Glomerular visceral epithelial cell (primary cell): ENCODE data around the gene B3GALT6.
A peak's percentile ranks its signal among the peaks of the same experiment; 100 is the strongest.

Experiments used
- DNase-seq: peaks from one replicate; pipeline ENCODE4 v3.0.0-alpha.2; 2016; ENCODE audit errors: extremely low spot score

B3GALT6 gene

DNA sequence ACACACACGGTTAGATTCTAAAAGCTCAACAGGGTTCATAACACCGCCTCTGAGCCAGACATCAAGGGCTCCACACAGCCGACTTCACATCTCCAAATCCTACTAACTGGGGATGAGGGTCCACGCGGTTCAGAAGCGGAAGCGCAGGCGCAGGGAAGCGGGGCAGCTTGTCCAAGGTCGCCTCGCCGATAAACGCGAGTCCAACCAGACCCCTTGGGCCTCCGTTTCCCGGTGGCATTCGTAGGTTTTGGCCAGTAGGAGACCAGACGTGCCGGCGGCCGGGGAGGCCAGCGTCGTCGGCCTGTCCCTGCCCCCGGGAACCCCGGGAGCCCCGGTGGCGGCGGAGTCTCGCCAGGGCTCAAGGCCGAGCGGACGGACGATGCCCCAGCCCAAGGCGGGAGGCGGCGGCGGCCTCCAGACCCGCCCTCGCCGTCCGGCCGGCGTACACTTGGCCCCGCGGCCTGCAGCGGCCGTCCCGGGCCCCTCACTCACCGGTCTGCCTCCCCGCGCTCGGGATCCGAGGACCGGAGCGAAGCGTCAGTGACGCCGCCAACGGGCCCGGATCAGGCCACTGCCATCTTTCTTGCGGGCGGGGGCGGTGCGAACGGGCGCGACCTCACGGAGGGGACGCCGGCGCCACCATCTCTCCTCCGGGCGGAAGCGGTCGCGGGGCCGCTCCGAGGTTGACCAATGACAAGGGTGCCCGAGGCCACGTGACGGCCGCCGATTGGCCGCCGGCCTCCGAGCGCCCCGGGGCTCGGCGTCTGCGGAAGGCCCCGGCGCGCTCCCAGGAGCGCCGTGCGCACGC, 433 bp upstream of the B3GALT6 start, which contains the start of gene SDF4:
Gene SDF4 (minus strand): TSS at position 602 of the 808 bp plus-strand sequence. CDS start 3,229 bp downstream, outside the sequence.
- DNase-seq = peak; percentile 97

DNA sequence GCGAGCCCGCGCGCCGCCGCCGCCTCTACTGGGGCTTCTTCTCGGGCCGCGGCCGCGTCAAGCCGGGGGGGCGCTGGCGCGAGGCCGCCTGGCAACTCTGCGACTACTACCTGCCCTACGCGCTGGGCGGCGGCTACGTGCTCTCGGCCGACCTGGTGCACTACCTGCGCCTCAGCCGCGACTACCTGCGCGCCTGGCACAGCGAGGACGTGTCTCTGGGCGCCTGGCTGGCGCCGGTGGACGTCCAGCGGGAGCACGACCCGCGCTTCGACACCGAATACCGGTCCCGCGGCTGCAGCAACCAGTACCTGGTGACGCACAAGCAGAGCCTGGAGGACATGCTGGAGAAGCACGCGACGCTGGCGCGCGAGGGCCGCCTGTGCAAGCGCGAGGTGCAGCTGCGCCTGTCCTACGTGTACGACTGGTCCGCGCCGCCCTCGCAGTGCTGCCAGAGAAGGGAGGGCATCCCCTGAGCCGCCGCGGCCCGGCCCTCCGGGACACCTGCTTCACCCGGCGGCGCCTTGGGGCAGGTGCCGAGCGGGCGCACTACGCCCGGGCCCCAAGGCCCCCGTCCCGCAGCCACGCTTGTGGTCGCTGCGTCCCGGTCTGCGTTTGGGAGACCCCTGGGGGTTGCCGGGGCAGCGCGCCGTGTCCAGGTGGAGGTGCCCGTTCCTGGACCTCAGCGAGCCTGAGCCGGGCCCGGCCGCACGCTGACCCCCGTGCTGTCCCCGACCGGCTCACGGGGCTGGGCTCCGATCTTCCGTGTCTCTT, 944 bp downstream of the B3GALT6 start:
- no peak for DNase-seq

DNA sequence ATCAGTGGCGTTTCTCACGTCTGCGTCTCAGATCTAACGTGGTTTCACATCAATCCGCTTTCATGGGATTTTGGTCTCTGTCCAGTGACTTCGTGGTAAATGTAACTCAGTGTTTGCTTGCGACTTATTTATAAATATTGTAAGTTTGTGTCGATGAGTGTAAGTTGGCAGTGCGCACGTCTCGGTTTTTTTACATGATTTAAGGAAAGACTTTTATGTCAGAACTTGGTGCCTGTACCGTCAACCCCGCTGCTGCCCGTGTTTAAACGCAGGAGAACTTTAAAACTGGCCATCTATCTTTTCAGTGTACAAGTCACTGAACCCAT, 1.5 kb downstream of the B3GALT6 start:
- no peak for DNase-seq

DNA sequence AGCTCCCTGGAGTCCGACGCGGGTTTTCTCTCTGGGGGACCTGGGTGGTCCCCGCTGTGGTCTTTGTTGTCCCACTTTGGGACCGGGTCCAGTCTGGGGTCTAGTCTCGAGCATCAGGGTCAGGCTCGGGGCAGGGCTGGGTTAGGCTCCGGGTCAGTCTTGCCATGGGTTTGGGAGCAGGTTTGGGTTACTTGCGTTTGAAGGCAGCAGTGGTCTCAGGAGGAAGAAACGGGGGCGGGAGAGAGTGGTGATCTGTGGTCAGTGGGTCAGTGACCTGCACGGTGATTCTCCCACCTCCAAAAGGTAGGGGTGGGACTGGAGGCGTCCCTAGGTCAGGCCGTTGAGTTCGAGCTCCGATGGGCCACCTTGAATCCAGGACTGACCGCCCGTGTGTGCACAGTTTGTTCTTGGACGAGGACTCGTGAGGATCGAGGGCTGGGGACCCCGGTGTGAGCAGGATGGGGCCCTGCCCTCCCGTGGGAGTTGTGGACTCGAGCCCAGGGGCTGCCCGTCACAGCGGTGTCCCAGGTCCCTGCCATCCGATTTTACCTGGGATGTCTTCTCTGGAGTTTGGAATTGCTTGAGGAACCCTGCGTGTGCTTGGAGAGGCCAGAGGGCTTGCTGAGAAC, 2.3 kb downstream of the B3GALT6 start:
- no peak for DNase-seq

DNA sequence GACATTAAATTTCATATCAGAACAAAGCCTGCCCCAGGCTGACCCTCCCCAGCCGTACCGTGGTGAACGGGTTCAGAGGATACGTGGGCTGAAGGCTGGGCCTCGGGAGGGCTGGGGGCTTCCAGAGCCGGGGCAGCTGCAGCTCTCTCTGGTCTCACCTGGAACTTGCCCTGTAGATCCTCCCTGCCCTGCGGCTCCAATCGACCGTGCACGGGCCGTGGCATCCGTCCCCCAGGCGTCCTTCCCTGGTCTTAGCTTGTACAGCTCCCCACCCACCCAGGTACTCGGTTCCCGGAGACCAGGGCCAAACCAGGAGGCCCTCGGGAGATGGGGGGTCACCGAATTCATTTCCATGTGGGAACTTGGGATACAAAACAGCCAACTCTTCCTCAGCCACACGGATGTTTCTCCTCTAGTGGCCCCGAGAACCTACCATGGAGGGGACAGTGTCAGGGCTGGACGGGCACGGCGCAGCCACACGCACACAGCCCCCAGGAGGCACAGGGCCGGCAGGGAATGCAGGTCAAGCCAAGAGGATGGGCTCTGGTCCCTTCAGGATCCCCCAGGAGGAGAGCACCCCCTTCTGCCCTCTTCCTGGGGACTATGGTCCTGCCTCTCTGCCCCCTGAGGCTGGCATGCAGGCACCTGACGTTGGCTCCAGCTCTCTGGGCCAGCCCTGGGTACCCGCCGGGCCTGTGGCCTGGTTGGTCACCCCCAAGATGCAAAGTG, 3.1 kb downstream of the B3GALT6 start:
- no peak for DNase-seq

DNA sequence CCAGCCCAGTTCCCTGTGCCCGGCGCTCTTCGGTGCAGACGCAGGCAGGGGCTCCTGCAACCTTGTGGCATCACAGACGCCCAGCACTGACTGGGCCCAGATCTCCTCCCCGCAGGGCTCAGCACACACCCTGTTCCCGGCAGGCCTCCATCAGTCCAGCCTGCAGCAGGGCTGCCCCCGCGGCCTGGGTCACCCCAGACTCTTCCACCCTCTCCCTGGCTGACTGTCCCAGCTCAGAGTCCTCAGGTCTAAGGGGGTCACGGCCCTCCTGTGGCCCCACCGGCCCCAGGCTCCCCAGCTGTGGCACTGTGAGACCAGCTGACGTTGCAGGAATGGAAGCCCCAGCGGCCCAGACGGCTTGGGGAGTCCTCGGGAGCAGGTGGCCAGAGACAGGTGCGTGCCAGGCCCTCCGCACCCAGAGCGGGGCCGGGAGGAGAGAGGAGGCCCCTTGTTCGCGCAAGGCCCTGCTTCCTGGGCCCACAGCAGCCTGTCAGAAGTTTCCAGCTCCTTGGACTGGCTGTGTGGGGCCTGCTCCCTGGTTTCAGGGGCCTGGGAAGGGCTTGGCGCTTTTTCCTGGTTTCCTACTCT, 4.2 kb downstream of the B3GALT6 start:
- no peak for DNase-seq

DNA sequence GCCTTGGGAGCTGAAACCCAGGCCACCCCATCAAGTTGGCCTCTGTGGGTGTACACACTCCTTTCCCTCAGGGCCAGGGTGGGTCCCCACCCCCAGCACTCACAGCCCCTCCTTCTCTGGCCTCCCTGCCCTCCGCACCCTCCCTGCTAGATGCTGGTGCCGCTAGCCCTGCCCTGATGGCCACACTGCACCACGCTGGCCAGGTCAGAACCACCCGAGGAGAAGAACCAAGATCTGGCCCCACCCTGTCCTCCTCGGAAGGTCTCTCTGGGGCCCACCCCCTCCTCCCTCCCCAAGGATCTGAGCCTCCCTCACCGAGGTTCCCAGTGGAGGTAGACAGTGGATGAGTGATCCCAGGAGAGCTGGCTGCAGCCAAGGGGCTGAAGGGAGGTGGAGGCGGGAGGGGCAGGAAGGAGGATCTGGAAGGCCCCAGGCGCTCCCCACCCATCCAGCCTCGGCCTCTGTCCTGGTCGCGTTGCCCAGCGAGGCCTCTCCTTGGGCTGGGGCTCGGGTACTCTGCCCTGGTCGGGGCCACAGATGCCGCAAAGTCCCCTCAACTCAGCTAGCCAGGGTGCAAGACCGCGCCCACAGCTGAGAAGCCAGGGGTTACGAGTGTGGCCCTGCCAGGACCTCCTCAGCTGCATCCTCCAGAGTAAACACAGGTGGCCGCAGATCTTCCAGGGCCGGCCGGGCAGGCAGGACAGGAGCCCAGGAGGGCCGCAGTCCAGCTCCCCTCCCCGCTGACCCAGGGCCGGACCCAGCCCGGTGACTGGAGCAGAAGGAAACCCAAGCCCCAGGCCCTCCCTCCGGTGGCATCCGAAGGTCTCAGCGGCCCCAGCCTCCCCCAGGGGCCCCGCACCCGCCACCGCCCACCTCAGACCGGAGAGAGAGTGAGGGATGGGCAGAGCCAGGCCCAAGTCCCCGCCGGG, 5.2 kb downstream of the B3GALT6 start:
- DNase-seq = no peak

DNA sequence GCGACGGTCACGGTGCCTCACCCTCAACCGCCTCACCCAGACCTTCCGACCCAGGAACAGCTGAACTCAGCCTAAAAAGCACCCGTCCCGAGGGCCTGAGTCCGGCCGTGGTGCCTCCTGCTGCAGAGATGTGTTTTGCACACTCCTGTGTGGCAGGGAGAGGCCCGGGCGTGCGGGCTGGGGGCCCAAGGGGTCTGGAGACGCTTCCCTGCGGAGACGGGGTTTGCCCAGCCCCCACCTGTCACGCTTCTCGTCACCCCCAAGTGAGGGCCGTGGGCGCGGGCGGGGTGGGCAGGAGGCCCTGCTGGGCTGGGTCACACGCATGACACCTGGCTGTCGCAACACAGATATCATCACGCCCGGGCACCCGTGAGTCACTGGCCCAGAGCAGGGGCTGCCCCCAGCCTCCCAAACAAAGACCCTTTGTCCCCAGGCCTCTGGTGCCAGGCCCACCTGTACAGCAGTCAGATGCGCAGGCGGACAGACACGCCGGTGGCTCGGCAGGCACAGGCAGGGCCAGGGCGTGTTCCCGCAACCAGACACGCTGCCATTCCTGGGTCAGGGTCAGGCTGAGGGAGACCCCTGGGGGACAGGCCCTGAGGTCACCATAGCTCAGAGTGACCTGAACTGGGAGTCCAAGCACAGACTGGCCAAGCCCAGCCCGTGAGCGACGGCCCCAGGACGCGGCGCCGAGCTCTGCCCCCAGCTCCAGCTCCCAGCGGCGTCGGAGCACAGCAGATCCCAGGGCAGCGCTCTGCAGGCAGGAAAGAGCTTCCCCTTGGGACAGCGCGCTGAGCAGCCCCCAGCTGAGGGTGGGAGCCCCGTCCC, 6.1 kb downstream of the B3GALT6 start:
- no peak for DNase-seq

DNA sequence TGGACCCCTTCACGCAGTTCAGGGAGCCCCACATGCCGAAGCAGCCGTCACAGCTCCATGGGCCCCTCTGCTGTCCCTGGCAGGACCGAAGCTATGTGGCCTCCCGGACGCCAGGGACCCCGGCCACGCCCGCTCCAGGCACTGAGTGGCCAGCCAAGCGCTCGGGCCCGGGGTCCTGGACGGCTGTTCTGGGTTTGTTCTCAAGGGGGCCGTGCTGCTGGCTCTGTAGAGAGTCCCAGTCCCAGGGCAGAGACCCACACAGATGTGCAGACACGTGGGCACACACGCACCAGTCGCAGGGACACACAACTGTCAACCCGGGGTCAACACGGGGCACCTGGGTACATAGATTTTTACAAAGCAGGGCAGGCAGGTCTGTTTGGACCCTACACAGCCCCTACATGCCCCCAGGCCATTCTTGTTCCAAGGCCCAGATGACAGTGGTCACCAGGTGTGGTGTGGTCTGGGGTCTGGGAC, 6.7 kb downstream of the B3GALT6 start:
- DNase-seq = no peak

DNA sequence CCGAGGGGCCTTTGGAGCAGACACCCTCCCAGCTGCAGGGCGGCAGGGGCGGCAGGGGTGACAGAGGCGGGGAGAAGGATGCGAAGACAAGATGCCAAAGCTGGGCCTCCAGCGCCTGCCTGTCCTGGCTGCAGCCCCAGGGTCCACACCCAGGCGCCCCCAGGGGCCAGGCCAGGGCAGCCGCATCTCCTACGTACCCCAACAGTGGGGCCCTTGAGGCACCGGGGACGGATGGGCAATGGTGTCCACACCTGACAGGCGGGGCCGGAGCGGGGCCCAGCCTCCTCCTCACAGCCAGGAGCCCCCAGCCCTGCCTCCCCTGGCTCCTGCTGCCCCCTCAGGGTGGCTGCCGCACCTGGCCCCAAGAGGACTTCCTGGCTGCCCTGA, 7.2 kb downstream of the B3GALT6 start:
- DNase-seq = no peak

DNA sequence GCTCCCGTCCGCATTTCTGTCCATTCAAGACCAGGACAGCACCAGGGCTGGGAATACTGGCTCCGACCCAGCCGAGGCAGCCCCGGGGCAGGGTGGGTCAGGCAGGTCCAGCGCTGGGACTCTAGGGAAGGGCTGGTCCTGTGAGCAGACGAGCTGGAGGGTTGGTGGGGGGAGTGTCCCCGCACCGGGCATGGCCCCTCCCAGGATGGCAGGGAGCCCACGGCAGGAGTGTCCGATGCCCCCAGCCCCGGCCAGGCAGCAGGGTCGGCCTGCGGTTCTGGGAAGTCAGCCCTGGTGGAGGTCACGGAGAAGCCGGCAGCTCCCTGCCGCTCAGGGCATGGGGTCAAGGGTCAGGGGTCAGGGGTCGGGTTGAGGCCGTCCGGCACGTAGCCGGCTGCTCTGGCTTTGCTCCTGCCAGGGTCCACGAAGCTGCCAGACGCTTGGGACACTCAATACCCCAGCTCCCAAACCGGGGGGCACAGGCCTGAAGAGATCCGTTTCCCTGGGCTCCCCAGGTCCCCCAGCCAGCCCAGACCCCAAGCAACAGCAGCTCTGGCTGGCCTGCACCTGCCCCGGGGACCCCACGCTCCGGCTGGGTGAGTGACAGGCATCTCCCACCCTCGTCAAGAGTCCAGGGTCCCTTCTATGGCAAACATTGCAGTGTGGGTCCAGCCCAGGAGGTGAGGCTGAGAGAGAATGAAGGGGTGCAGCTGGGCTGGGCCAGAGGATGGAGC, 7.7 kb downstream of the B3GALT6 start:
- no peak for DNase-seq

DNA sequence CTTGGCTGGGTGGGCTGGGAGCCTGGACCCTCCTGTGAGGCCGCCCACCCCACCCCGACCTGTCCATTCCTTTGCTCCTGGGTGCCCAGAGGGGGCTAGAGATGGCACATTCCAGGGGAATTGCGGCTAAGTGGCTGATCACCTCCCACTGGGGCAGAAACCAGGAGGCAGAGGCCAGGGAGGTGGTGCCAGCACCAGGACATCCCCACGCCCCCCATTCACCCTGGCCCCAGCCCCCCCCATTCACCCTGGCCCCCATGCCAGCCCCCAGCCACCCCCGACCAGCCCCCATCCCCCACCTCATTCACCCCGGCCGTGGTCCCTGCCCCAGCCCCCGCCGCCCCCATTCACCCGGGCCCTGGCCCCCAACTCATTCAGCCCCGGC, 8.3 kb downstream of the B3GALT6 start:
- DNase-seq = no peak

DNA sequence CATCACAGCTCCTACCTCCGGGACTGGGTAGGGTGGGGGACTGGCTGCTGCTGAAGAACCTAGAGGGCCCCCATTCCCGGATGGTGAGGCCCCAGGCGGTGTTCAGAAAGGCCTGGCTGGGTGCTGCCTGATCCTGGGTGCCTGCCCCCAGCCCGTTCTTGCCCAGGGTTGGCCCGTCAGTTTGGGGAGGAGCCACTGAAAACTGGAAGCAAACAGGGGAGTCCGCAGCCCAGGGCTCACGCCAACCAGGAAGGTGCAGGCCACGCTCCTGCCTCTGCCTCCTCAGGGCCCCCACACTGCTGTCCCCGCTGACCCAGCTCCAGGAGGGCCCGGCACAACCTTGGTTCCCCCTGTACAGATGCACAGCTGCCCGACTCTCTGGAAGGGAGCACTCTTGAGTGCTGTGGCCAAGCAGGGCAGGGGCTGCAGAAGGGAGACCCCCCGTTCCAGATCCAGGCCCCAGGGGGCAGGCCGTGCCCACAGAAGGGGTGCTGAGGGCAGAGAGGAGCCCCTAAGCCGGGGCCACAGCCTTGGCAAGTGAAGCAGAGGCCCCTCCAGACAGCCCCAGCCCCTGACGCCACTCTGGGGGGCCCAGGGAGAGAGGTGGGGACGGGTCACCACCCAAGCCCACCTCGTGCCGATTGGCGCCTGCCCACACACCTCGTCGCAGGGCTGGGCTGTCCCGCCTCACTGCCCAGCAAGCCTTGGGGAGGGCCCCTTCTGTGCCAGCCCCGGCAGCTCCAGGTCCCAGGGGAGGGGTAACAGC, 9.0 kb downstream of the B3GALT6 start:
- no peak for DNase-seq

DNA sequence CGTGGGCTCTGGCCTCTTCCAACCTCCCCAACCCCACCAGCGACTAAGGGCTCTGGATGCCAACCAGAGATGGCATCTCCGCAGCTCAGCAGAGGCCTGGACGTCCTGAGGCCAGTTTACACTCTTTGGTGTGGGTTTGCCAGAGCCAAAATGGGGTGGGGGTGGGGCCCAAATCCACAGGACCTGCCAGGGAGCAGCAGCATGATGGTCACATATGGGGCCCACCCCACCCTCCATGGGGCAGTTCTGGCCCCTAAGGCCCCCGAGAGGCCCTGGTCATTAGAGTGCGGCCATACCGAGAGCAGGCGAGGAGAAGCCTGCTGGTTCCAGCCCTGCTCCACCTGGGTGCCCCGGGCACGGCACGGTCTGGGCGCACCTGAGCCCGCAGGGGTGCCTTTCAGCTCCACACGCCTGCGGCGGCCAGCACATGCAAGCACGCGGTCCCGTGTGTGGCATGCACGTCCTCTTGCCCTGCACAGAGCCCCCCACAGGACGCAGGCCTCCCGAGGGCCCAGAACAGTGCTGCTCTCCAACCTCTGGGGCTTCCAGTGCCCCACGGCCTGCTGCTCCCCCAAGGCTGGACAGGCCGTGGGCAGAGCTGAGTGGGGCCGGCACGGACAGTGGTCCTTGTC, 9.7 kb downstream of the B3GALT6 start:
- DNase-seq = no peak

DNA sequence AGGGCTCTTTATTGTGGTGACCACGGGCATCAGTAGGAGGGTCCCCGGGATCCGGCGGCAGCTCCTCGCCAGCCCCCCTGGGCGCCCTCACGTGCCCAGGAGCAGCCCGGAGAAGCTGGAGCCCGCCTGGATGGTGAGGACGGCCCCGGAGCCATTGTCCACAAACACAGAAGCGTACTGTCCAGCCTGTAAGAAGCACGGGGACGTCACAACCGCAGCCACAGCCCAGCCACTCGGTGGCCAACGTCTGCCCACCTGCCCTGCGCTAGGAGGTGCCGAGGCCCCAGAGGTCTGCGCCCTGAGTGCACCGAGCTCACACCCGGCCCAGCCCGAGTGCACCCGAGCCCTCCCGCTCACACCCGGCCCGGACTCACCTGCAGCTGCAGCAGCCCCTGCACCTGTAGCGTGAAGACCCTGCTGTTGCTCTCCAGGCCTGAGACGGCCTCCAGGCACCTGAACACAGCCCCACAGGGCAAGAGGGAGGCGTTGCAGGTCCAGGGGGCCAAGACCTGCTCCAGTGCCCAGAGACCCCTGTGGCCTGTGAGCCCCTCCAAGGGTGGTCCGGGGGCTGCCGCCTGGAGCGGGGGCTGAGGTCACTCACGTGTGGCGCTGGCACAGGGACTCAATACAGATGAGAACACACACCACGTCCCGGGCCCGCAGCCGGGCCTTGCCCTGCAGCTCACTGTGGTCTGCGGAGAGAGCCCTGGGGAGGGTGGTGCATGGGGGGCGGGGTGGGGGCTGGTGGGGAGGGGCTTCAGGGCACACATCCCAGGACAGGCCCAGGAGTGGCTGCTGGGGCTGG, 10.6 kb downstream of the B3GALT6 start:
- DNase-seq = no peak

DNA sequence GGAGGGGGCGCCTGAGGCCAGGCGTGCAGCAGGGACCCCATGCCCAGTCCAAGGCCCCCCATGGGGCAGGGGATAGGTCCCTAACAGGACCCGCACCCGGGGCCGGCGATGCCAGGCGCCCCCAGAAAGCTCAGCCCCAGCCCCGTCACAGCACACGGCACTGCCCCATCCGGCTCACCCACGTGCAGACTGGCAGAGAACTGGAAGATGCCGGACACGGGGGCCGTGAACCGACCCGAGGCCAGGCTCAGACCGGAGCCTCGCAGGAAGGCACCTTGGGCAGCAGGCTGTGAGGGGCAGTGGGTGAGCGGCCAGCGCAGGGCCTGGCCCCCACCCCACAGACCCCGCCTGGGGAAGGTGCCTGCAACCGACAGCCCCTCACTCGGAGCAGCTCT, 11.2 kb downstream of the B3GALT6 start:
- DNase-seq = no peak

DNA sequence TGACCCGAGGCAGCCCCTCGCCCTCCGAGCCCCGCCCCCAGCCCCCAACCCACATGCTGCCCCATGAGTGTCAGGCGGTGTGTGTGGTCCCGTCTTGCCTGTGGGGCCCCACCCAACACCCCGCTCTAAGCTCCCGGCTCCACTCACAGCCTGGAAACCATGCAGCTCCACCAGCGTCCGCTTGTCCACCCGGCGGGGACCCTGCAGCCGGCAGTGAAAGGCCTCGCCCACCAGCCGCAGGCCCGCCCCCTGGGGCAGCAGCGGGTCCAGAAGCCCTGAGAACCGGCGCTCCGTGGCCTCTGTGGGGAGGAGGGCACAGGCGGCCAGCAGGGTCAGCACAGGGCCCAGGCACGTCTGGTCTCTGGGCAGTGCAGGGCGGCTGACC, 11.8 kb downstream of the B3GALT6 start:
- no peak for DNase-seq
